ENCODE data around the gene TAGLN. TPM values are rescaled to one million over a fixed set of nuclear protein-coding genes. Genes with fewer than 3 reads are reported as not detected.
"Not testable (repeated sequence)": the region's sequence is repeated elsewhere in the genome, so short reads cannot be mapped to it uniquely, and the experiment has no call there.

Gene TAGLN
- total RNA-seq, 1 donor from 2014 or later, result 470 TPM

GRCh38 chr11:117200813-117201657 is 1.9 kb downstream of the TAGLN start:
- DNase-seq (ENCODE audit: low read depth), result no peak
- no peak overlapping the region for H3K4me3 ChIP-seq (ENCODE audit: low read depth, low read length)
- TF ChIP-seq CTCF (conservative IDR thresholded peaks at IDR 0.05; ENCODE audit: low read depth, low read length), result no peak

- no peak for DNase-seq (ENCODE audit: low read depth)
- TF ChIP-seq CTCF (conservative IDR thresholded peaks at IDR 0.05; ENCODE audit: low read depth, low read length), result no peak
- H3K4me3 ChIP-seq (ENCODE audit: low read depth, low read length), result no peak overlapping the region
Measured at GRCh38 chr11:117201658-117202305, 2.6 kb downstream of the TAGLN start.

GRCh38 chr11:117202386-117203068 is 3.4 kb downstream of the TAGLN start:
- TF ChIP-seq CTCF (conservative IDR thresholded peaks at IDR 0.05; ENCODE audit: low read depth, low read length), result no peak
- DNase-seq (ENCODE audit: low read depth), result no peak
- H3K4me3 ChIP-seq (ENCODE audit: low read depth, low read length), result no peak overlapping the region

GRCh38 chr11:117203069-117203407 is 3.9 kb downstream of the TAGLN start:
- TF ChIP-seq CTCF (conservative IDR thresholded peaks at IDR 0.05; ENCODE audit: low read depth, low read length), result no peak
- no peak overlapping the region for H3K4me3 ChIP-seq (ENCODE audit: low read depth, low read length)

GRCh38 chr11:117204283-117205080 is 5.3 kb downstream of the TAGLN start:
- TF ChIP-seq CTCF (conservative IDR thresholded peaks at IDR 0.05; ENCODE audit: low read depth, low read length), result no peak
- H3K4me3 ChIP-seq (ENCODE audit: low read depth, low read length), result no peak overlapping the region

More at GRCh38 chr11:117203069-117203407, 3.9 kb downstream of the TAGLN start:
- DNase-seq (ENCODE audit: low read depth), result no peak

GRCh38 chr11:117205211-117205818 is 6.1 kb downstream of the TAGLN start:
- DNase-seq (ENCODE audit: low read depth), result no peak
- no peak for TF ChIP-seq CTCF (conservative IDR thresholded peaks at IDR 0.05; ENCODE audit: low read depth, low read length)
- no peak overlapping the region for H3K4me3 ChIP-seq (ENCODE audit: low read depth, low read length)

More at GRCh38 chr11:117204283-117205080, 5.3 kb downstream of the TAGLN start:
- no peak for DNase-seq (ENCODE audit: low read depth)

- not testable (repeated sequence) for H3K4me3 ChIP-seq (ENCODE audit: low read depth, low read length); DNase-seq (ENCODE audit: low read depth)
Measured at GRCh38 chr11:117206111-117206510, 6.9 kb downstream of the TAGLN start.

GRCh38 chr11:117206859-117207258 is 7.7 kb downstream of the TAGLN start:
- not testable (repeated sequence) for H3K4me3 ChIP-seq (ENCODE audit: low read depth, low read length); DNase-seq (ENCODE audit: low read depth)

- not testable (repeated sequence) for DNase-seq (ENCODE audit: low read depth); H3K4me3 ChIP-seq (ENCODE audit: low read depth, low read length)
Measured at GRCh38 chr11:117207481-117207880, 8.3 kb downstream of the TAGLN start.

GRCh38 chr11:117208710-117209109 is 9.5 kb downstream of the TAGLN start:
- DNase-seq (ENCODE audit: low read depth); H3K4me3 ChIP-seq (ENCODE audit: low read depth, low read length): not testable (repeated sequence)

Data from epithelial cell of proximal tubule (primary cell).